ENCODE results near the gene CAPN14.

The CAPN14 gene

GRCh38 chr2:31166925-31167324 is 50.4 kb downstream of the CAPN14 start:
- Histone ChIP-seq H3K4me3 (no peak overlapping the region), H3K27ac (no peak overlapping the region)

DNA sequence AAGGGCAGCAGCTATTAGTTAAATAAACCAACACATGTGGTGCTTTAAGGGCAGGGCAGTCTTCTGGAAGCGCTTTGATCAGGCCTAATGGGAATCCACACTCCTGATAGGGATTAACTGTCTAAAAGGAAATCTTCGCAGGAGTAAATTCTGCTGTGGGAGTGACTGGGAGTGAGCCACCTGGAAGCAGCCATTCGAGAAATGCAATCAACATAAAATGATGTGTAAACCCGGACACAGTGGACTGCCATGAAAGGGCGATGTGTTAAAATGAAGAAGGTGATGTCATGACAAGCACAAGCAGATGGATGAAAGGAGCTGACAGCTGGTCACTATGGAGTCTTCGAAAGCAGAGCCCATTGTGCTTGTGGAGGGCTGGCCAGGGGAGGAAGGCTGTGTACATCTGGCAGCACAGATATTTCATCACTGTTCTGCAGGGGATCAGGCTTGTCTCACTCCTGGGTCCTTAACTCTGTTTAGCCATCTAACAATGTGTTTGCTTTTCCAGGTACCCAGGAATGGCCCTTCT is 54.2 kb downstream of the CAPN14 start:
- Histone ChIP-seq H3K4me3 (no peak overlapping the region), H3K27ac (no peak overlapping the region)

- no peak overlapping the region for H3K4me3 ChIP-seq
- H3K27ac ChIP-seq: no peak overlapping the region
Observed at GRCh38 chr2:31161637-31162036, 55.7 kb downstream of the CAPN14 start.

- no peak overlapping the region for H3K27ac ChIP-seq
- H3K4me3 ChIP-seq: no peak overlapping the region
Observed at GRCh38 chr2:31151501-31151900, 65.8 kb downstream of the CAPN14 start.

GRCh38 chr2:31150120-31150670 is 67.1 kb downstream of the CAPN14 start:
- H3K27ac ChIP-seq: no peak overlapping the region

GRCh38 chr2:31148514-31148913 is 68.8 kb downstream of the CAPN14 start:
- Histone ChIP-seq H3K27ac (no peak overlapping the region), H3K4me3 (no peak overlapping the region)

More at GRCh38 chr2:31150120-31150670, 67.1 kb downstream of the CAPN14 start:
- H3K4me3 ChIP-seq: no peak overlapping the region

- no peak overlapping the region for H3K27ac ChIP-seq
- H3K4me3 ChIP-seq: no peak overlapping the region
Observed at GRCh38 chr2:31147645-31148044, 69.7 kb downstream of the CAPN14 start.

DNA sequence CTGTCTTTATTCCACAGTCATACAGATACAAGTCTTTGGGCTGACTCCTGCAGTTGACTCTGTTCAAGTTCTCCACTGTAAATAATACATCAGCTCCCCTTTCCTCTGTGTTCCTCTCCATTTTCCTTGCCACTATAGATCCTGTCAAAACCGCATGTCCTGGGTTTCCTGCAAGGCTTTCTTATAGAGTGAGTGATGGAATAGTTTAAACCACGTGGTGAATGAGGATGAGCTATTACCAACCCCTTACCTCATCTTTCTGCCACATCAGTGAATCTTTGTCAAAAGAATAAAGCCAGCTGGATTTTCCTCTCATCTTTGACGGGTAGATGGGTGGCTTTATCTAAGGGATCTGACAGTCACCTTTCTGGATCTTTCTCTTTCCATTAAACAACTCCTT is 75.2 kb downstream of the CAPN14 start:
- Histone ChIP-seq H3K27ac (no peak overlapping the region), H3K4me3 (no peak overlapping the region)

GRCh38 chr2:31141443-31142085 is 75.8 kb downstream of the CAPN14 start:
- Histone ChIP-seq H3K4me3 (no peak overlapping the region), H3K27ac (no peak overlapping the region)

GRCh38 chr2:31140151-31140550 is 77.2 kb downstream of the CAPN14 start:
- H3K27ac ChIP-seq: no peak overlapping the region
- no peak overlapping the region for H3K4me3 ChIP-seq

GRCh38 chr2:31139671-31140070 is 77.6 kb downstream of the CAPN14 start:
- no peak overlapping the region for H3K27ac ChIP-seq
- H3K4me3 ChIP-seq: no peak overlapping the region

- H3K4me3 ChIP-seq: peak within 1 kb of the TSS; percentile 42 to 53 (median 50)
- peak within 1 kb of the TSS in 2 of 21 experiments; percentile 21 to 34 for H3K27ac ChIP-seq
Observed at GRCh38 chr2:31138037-31138962, 79.0 kb downstream of the CAPN14 start, which contains the start of gene GALNT14. GALNT14 (minus strand) TSS chr2:31138440; CDS start chr2:31138086, 354 bp downstream.

- H3K4me3 ChIP-seq: peak overlapping the region; percentile 42 to 53 (median 50)
- H3K27ac ChIP-seq: peak overlapping the region in 1 of 21 experiments; percentile 21
Observed at GRCh38 chr2:31137211-31138036, 79.9 kb downstream of the CAPN14 start.

DNA sequence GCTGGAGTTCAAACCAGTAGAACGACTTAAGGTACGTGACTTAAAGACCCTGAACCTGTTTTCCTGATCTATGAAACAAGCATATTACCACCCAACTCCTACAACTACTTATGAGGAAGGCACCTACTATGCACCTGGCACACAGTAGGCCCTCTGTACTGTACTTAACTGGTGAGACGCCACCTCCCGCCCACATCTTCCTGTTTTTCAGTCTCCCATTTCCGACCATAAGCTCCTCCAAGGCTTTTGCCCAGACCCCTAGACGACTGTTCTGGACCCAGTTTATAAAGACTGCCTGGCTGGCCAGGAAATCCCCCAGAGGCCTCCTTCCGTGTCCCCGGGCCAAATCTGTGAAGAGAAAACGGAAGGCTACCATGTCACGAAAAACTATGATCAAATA is 80.6 kb downstream of the CAPN14 start:
- Histone ChIP-seq H3K27ac (no peak overlapping the region), H3K4me3 (peak overlapping the region in 5 of 7 experiments; percentile 42 to 53 (median 50))

- no peak overlapping the region for H3K4me3 ChIP-seq
- H3K27ac ChIP-seq: no peak overlapping the region
Observed at GRCh38 chr2:31136000-31136399, 81.3 kb downstream of the CAPN14 start.

DNA sequence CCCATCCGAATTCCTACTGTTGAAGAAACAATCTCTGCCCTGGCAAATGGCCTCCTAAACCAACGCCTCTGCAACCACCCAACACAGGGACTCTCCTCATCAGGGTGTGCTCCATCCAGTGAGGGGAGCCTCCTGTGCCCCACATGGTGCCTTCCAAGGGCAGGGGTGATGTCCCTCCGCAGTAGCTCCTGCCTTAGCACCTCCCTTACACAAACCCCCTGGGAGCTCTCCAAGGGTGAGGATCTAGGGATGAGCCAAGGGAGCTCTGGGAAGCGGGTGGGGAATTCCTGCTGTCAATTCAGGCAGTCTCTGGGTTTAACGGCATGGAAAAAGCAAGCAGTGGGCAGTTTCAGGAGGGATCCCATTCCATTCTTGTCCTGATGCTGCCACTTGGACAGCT is 82.8 kb downstream of the CAPN14 start:
- Histone ChIP-seq H3K4me3 (no peak overlapping the region), H3K27ac (no peak overlapping the region)

GRCh38 chr2:31132786-31133185 is 84.5 kb downstream of the CAPN14 start:
- Histone ChIP-seq H3K4me3 (no peak overlapping the region), H3K27ac (no peak overlapping the region)

GRCh38 chr2:31131871-31132270 is 85.4 kb downstream of the CAPN14 start:
- no peak overlapping the region for H3K4me3 ChIP-seq
- H3K27ac ChIP-seq: no peak overlapping the region

GRCh38 chr2:31129375-31130171 is 87.7 kb downstream of the CAPN14 start:
- no peak overlapping the region for H3K27ac ChIP-seq
- H3K4me3 ChIP-seq: no peak overlapping the region

Data from skin epidermis (tissue), 12 donors.